HG03432 (cell line): ENCODE measurements around the gene ICA1.
A peak's percentile ranks its signal among the peaks of the same experiment; 100 is the strongest.

Source experiments
- ATAC-seq: cut with Tn5 transposase; IDR thresholded peaks from one replicate; pipeline ENCODE4 v1.9.1; 2021; ENCODE audit warnings: mild to moderate bottlenecking, moderate library complexity; ENCODE audit not compliant: unreplicated experiment

Gene ICA1

GRCh38 chr7:8165150-8165549, 96.8 kb downstream of the ICA1 start:
- ATAC-seq: no peak

GRCh38 chr7:8162181-8162580, 99.8 kb downstream of the ICA1 start:
- no peak for ATAC-seq

GRCh38 chr7:8161364-8161828, 100.6 kb downstream of the ICA1 start:
- no peak for ATAC-seq

GRCh38 chr7:8160779-8161345, 101.1 kb downstream of the ICA1 start:
- no peak for ATAC-seq

GRCh38 chr7:8160250-8160649, 101.7 kb downstream of the ICA1 start:
- ATAC-seq: no peak

GRCh38 chr7:8159595-8159994, 102.4 kb downstream of the ICA1 start:
- no peak for ATAC-seq

- no peak for ATAC-seq
These were observed 104.7 kb downstream of the ICA1 start for GRCh38 chr7:8157296-8157695.

- ATAC-seq: no peak
These were observed 106.1 kb downstream of the ICA1 start for GRCh38 chr7:8155836-8156235.

GRCh38 chr7:8154272-8154671, 107.7 kb downstream of the ICA1 start:
- ATAC-seq: no peak

- no peak for ATAC-seq
These were observed 109.3 kb downstream of the ICA1 start for GRCh38 chr7:8152489-8153192.

- ATAC-seq: no peak
These were observed 110.7 kb downstream of the ICA1 start for GRCh38 chr7:8151161-8151725.

GRCh38 chr7:8149222-8149621, 112.7 kb downstream of the ICA1 start:
- ATAC-seq: peak; percentile 69

GRCh38 chr7:8147760-8148463, 114.1 kb downstream of the ICA1 start:
- no peak for ATAC-seq

GRCh38 chr7:8146788-8147413, 115.1 kb downstream of the ICA1 start:
- no peak for ATAC-seq

GRCh38 chr7:8146106-8146787, 115.7 kb downstream of the ICA1 start:
- no peak for ATAC-seq

GRCh38 chr7:8144856-8145255, 117.1 kb downstream of the ICA1 start:
- no peak for ATAC-seq

GRCh38 chr7:8143151-8143874, 118.7 kb downstream of the ICA1 start:
- peak; percentile 72 for ATAC-seq

- ATAC-seq: no peak
These were observed 119.5 kb downstream of the ICA1 start for GRCh38 chr7:8142477-8142876.

- no peak for ATAC-seq
These were observed 120.9 kb downstream of the ICA1 start for GRCh38 chr7:8141070-8141469.
